ENCODE results near the gene CCDC124.

DNA sequence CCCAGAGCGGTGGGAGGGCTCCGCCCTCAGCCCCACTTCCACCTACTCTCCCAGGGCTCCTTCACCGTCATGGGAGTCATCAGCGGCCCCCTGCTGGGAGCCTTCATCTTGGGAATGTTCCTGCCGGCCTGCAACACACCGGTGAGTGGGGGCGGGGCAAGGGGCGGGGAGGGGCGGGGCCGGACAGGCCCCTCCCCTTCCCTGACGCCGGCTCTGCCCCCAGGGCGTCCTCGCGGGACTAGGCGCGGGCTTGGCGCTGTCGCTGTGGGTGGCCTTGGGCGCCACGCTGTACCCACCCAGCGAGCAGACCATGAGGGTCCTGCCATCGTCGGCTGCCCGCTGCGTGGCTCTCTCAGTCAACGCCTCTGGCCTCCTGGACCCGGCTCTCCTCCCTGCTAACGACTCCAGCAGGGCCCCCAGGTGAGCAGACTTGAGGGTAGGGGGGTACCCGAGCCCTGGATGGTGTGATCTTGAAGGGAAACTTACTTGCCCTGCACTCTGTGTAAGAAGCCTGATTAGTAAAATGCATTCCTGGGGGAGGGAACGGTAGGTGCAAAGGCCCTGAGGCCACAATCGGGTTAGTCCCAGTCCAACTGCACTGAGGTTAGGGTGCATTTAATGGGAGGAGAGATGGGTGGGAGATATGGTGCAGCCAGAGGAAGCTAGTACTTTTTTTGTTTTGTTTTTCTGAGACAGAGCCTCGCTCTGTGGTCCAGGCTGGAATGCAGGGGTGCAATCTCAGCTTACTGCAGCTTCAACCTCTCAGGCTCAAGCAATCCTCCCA, 49.0 kb upstream of the CCDC124 start:
- TF ChIP-seq POLR2A (IDR thresholded peaks at IDR 0.05; ENCODE audit: low read depth, low read length) (no peak), RCOR1 (IDR thresholded peaks at IDR 0.05; ENCODE audit: insufficient replicate concordance, low read length) (no peak)
- TF ChIP-seq, protein P1, sequence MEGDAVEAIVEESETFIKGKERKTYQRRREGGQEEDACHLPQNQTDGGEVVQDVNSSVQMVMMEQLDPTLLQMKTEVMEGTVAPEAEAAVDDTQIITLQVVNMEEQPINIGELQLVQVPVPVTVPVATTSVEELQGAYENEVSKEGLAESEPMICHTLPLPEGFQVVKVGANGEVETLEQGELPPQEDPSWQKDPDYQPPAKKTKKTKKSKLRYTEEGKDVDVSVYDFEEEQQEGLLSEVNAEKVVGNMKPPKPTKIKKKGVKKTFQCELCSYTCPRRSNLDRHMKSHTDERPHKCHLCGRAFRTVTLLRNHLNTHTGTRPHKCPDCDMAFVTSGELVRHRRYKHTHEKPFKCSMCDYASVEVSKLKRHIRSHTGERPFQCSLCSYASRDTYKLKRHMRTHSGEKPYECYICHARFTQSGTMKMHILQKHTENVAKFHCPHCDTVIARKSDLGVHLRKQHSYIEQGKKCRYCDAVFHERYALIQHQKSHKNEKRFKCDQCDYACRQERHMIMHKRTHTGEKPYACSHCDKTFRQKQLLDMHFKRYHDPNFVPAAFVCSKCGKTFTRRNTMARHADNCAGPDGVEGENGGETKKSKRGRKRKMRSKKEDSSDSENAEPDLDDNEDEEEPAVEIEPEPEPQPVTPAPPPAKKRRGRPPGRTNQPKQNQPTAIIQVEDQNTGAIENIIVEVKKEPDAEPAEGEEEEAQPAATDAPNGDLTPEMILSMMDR (conservative IDR thresholded peaks at IDR 0.05; ENCODE audit: low read depth, low read length), result no peak

Data from IMR-90 (cell line).